HCT116 (cell line): ENCODE results near the gene CDC42BPB. TPM values are rescaled to one million over a fixed set of nuclear protein-coding genes. Genes with fewer than 3 reads are reported as not detected.

Experiments
- ATAC-seq: fragments of 200-7000 bp; cut with Tn5 transposase; 2 replicates; pipeline ENCODE4 v1.9.1; 2020; ENCODE audit warnings: mild to moderate bottlenecking, moderate library complexity
- BruUV-seq: library from RNA; stranded (reverse); fragments of 400-500 nt; replicated peaks from 2 replicates; lab custom pipeline; 2021; lab: Mats Ljungman, UMichigan
- CTCF ChIA-PET: fragments of 300-600 bp; sonication (Branson Sonifier 250); formaldehyde crosslinking; loops from one replicate; lab custom pipeline; 2021; ENCODE audit warnings: antibody characterized with exemption; lab: Charles Lee
- POLR2A ChIA-PET: fragments of 300-600, 350-600 bp; sonication (Branson Sonifier 250); formaldehyde crosslinking; loops from one replicate; lab custom pipeline; 2021; ENCODE audit warnings: antibody characterized with exemption; lab: Charles Lee
- RAD21 ChIA-PET, 2 experiments: fragments of 300-600 bp; sonication (Branson Sonifier 250); formaldehyde crosslinking; loops; one replicate each; lab custom pipeline; 2023; ENCODE audit warnings: low total read pairs in 2 of 2; ENCODE audit not compliant: uncharacterized antibody in 2 of 2, unreplicated experiment in 2 of 2, low non-redundant PET in 1 of 2; lab: Charles Lee
- DNase-seq: peaks from one replicate; pipeline ENCODE4 v3.0.0-alpha.2; 2010; ENCODE audit warnings: low read depth, low spot score
- H2AFZ ChIP-seq: fragments of 200-600 bp; shearing (Covaris generic), sonication (generic); 2 replicates; pipeline ENCODE4 v1.6.1; 2017; ENCODE audit warnings: low read depth, mixed run types, mixed read lengths, antibody characterized with exemption, low read length; ENCODE audit not compliant: poor library complexity, severe bottlenecking
- H3K27ac ChIP-seq: 2 replicates; pipeline ENCODE4 v1.5.1; 2012; ENCODE audit warnings: low read depth, low read length
- H3K27me3 ChIP-seq: fragments of 200-600 bp; sonication (generic); 2 replicates; pipeline ENCODE4 v1.6.1; 2016; ENCODE audit warnings: mixed run types, low read length, mixed read lengths; ENCODE audit not compliant: insufficient read depth
- H3K36me3 ChIP-seq, 2 experiments: fragments of 200-500 bp in 1 of 2; fragments of 200-600 bp in 1 of 2; sonication (Bioruptor generic) in 1 of 2; sonication (generic) in 1 of 2; 2 replicates each; pipeline versions ENCODE4 v1.5.1 to v1.6.1; 2014 to 2016; ENCODE audit warnings: low read length in 2 of 2, inconsistent platforms in 1 of 2, mixed read lengths in 1 of 2, mixed run types in 1 of 2; ENCODE audit not compliant: insufficient read depth in 2 of 2, control insufficient read depth in 1 of 2
- H3K4me1 ChIP-seq, 2 experiments: fragments of 200-600 bp in 1 of 2; sonication (generic) in 1 of 2; 2 replicates each; pipeline versions ENCODE4 v1.5.1 to v1.6.1; 2012 to 2017; ENCODE audit warnings: low read length in 2 of 2, inconsistent platforms in 1 of 2, mild to moderate bottlenecking in 1 of 2, mixed read lengths in 1 of 2, mixed run types in 1 of 2, moderate library complexity in 1 of 2; ENCODE audit not compliant: insufficient read depth in 2 of 2, control insufficient read depth in 1 of 2
- H3K4me2 ChIP-seq: fragments of 200-600 bp; sonication (generic); 2 replicates; pipeline ENCODE4 v1.6.1; 2017; ENCODE audit warnings: mixed run types, low read length, mixed read lengths
- H3K4me3 ChIP-seq, 2 experiments: fragments of 200-600 bp in 1 of 2; sonication (generic) in 1 of 2; replicated peaks in 1 of 2; 2 replicates each; pipeline ENCODE4 v1.5.1; 2011 to 2016; ENCODE audit warnings: low read length in 2 of 2, control low read depth in 1 of 2, low read depth in 1 of 2, mild to moderate bottlenecking in 1 of 2, mixed read lengths in 1 of 2, mixed run types in 1 of 2
- H3K79me2 ChIP-seq: fragments of 200-600 bp; sonication (generic); 2 replicates; pipeline ENCODE4 v1.6.1; 2017; ENCODE audit warnings: mild to moderate bottlenecking, mixed run types, low read length, moderate library complexity, mixed read lengths; ENCODE audit not compliant: insufficient read depth
- H3K9ac ChIP-seq: fragments of 200-600 bp; sonication (generic); 2 replicates; pipeline ENCODE4 v1.6.1; 2016; ENCODE audit warnings: low read length, mixed read lengths
- H3K9me2 ChIP-seq: fragments of 200-600 bp; sonication (generic), shearing (Covaris generic); 2 replicates; pipeline ENCODE4 v1.6.1; 2017; ENCODE audit warnings: mixed run types, mild to moderate bottlenecking, moderate library complexity; ENCODE audit not compliant: insufficient read depth
- H3K9me3 ChIP-seq, 2 experiments: fragments of 200-500 bp in 1 of 2; fragments of 200-600 bp in 1 of 2; sonication (Bioruptor generic) in 1 of 2; sonication (generic) in 1 of 2; 2 replicates each; pipeline ENCODE4 v1.6.1; 2014 to 2017; ENCODE audit warnings: low read length in 2 of 2, mixed read lengths in 2 of 2, inconsistent platforms in 1 of 2, low read depth in 1 of 2, mild to moderate bottlenecking in 1 of 2, mixed run types in 1 of 2, moderate library complexity in 1 of 2; ENCODE audit not compliant: control insufficient read depth in 1 of 2, insufficient read depth in 1 of 2
- H4K20me1 ChIP-seq: fragments of 200-600 bp; sonication (generic), shearing (Covaris generic); 2 replicates; pipeline ENCODE4 v1.6.1; 2017; ENCODE audit warnings: mixed run types, mild to moderate bottlenecking, moderate library complexity; ENCODE audit not compliant: insufficient read depth
- CBX3 ChIP-seq: IDR thresholded peaks from 2 replicates; pipeline ENCODE4 v1.6.1; 2012; ENCODE audit warnings: low read depth
- CEBPB ChIP-seq: IDR thresholded peaks from 2 replicates; pipeline ENCODE4 v1.6.1; 2012; ENCODE audit warnings: low read depth
- EGR1 ChIP-seq: IDR thresholded peaks from 2 replicates; pipeline ENCODE4 v1.6.1; 2012; ENCODE audit warnings: low read depth
- ELF1 ChIP-seq: IDR thresholded peaks from 2 replicates; pipeline ENCODE4 v1.6.1; 2012; ENCODE audit warnings: low read depth, borderline replicate concordance
- EZH2phosphoT487 ChIP-seq: fragments of 200-600 bp; IDR thresholded peaks from 2 replicates; pipeline ENCODE4 v1.6.1; 2018; ENCODE audit warnings: antibody characterized with exemption, borderline replicate concordance
- FOSL1 ChIP-seq: IDR thresholded peaks from 2 replicates; pipeline ENCODE4 v1.6.1; 2012; ENCODE audit warnings: low read depth
- JUND ChIP-seq: IDR thresholded peaks from 2 replicates; pipeline ENCODE4 v1.6.1; 2012
- MAX ChIP-seq: IDR thresholded peaks from 2 replicates; pipeline ENCODE4 v1.6.1; 2012
- POLR2A ChIP-seq: IDR thresholded peaks from 2 replicates; pipeline ENCODE4 v1.7.0; 2011; ENCODE audit warnings: borderline replicate concordance; ENCODE audit not compliant: insufficient read depth, insufficient read length; ENCODE audit errors: extremely low read depth
- POLR2AphosphoS5 ChIP-seq: IDR thresholded peaks from 2 replicates; pipeline ENCODE4 v1.6.1; 2011; ENCODE audit warnings: mild to moderate bottlenecking, low read depth, low read length, moderate library complexity
- RAD21 ChIP-seq: IDR thresholded peaks from 2 replicates; pipeline ENCODE4 v1.6.1; 2012; ENCODE audit warnings: low read depth, mild to moderate bottlenecking
- SIN3A ChIP-seq: IDR thresholded peaks from 2 replicates; pipeline ENCODE4 v1.6.1; 2012; ENCODE audit warnings: low read depth
- SP1 ChIP-seq: IDR thresholded peaks from 2 replicates; pipeline ENCODE4 v1.6.1; 2012; ENCODE audit warnings: low read depth
- SRF ChIP-seq: IDR thresholded peaks from 2 replicates; pipeline ENCODE4 v1.6.1; 2012; ENCODE audit warnings: low read depth
- YY1 ChIP-seq: IDR thresholded peaks from 2 replicates; pipeline ENCODE4 v1.6.1; 2011; ENCODE audit warnings: low read length, low read depth, moderate library complexity, mild to moderate bottlenecking; ENCODE audit not compliant: insufficient replicate concordance; ENCODE audit errors: extremely low read depth
- ZNF274 ChIP-seq: fragments of 200-500 bp; sonication (Bioruptor generic); IDR thresholded peaks from 2 replicates; pipeline ENCODE4 v1.6.1; 2014; ENCODE audit warnings: mild to moderate bottlenecking, low read depth, low read length, inconsistent platforms
- intact Hi-C: fragments of 100-400 bp; cut with micrococcal nuclease; formaldehyde crosslinking; loops from 2 replicates; pipeline ENCODE4 v1.10.0; 2022
- total RNA-seq: library from RNA; stranded (reverse); gene quantifications from one replicate; pipeline ENCODE4 v1.2.1, GENCODE V29; 2021; ENCODE audit not compliant: unreplicated experiment
- TF ChIP-seq, protein P1 (sequence below): IDR thresholded peaks from 2 replicates; pipeline ENCODE4 v1.6.1; 2012
- TF ChIP-seq, protein P2 (sequence below), 3 experiments: fragments of 200-600 bp in 1 of 3; sonication (generic) in 1 of 3; IDR thresholded peaks in 2 of 3; conservative IDR thresholded peaks in 1 of 3; 2 replicates each; pipeline ENCODE4 v1.5.1; 2012 to 2017; ENCODE audit warnings: low read depth in 2 of 3, low read length in 2 of 3, antibody characterized with exemption in 1 of 3, borderline replicate concordance in 1 of 3, control low read depth in 1 of 3, mild to moderate bottlenecking in 1 of 3, mixed read lengths in 1 of 3, mixed run types in 1 of 3, moderate library complexity in 1 of 3; ENCODE audit not compliant: insufficient read depth in 1 of 3

CDC42BPB gene
- total RNA-seq, 1 experiment from 2014 or later = 85.6 TPM

DNA sequence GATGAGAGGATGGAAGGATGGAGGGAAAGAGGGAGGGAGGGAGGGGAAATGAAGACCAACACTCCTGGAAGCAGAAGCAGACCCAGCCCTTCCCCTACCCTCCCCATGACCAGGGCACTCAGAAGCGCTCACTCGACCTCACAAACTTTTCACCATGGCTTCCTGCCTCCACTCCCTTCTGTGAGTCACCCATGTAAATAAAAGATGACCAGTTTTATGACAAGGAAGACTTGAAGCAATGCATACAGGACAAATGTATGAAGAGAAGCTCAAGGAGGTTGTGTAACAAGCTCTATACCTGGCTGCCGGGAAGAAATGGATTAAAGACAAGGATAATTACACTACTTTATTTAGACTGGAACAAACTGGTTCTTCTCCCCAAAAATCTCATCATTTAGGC is 63.8 kb downstream of the CDC42BPB start:
- Histone ChIP-seq H3K9me2 (no peaks in the 10 kb centered on the region), H3K9me3 (peaks cover 0 to 1% of the 10 kb centered on the region in 2 experiments; a peak in 1 of 4 replicates), H3K9ac (peak overlapping the region; percentile 34)
- intact Hi-C loops = no loop called here
- peak; percentile 79 for TF ChIP-seq FOSL1
- TF ChIP-seq RAD21 = no peak
- TF ChIP-seq JUND = peak; percentile 75
- TF ChIP-seq CEBPB = peak; percentile 86
- peak; percentile 54 for TF ChIP-seq YY1
- TF ChIP-seq SP1 = peak; percentile 57; the same call in 1 of the 2 replicates
- TF ChIP-seq, all 23 proteins: peak for 5
- Histone ChIP-seq H3K79me2 (peaks cover 15% of the 10 kb centered on the region; the same call in 1 of the 2 replicates), H3K4me2 (peak overlapping the region; percentile 71), H3K27me3 (no peaks in the 10 kb centered on the region), H2AFZ (no peak overlapping the region), H3K4me1 (peaks cover 11 to 24% of the 10 kb centered on the region in 2 experiments), H3K36me3 (peaks cover 8 to 26% of the 10 kb centered on the region in 2 experiments), H4K20me1 (no peaks in the 10 kb centered on the region), H3K4me3 (peak overlapping the region in 1 of 2 experiments; percentile 15; a peak in 1 of 4 replicates), H3K27ac (peak overlapping the region; percentile 40; the same call in 1 of the 2 replicates)
- peak; percentile 57 for DNase-seq
- ChIA-PET RAD21 (no interaction called here), CTCF (no interaction called here), POLR2A (no interaction called here)
- no TSS peak for BruUV-seq
- ATAC-seq = peak; percentile 91

GRCh38 chr14:102991376-102991775 is 66.0 kb downstream of the CDC42BPB start:
- DNase-seq (no peak), ATAC-seq (no peak)
- Histone ChIP-seq H3K9ac (no peak overlapping the region), H2AFZ (no peak overlapping the region), H3K27me3 (no peaks in the 10 kb centered on the region), H3K4me3 (no peak overlapping the region), H3K27ac (no peak overlapping the region), H3K4me1 (peaks cover 11 to 30% of the 10 kb centered on the region in 2 experiments), H3K9me2 (no peaks in the 10 kb centered on the region), H3K36me3 (peaks cover 2 to 30% of the 10 kb centered on the region in 2 experiments; a peak in 2 of 4 replicates), H3K9me3 (peaks cover 4 to 9% of the 10 kb centered on the region in 2 experiments; a peak in 2 of 4 replicates), H3K79me2 (peaks cover 26% of the 10 kb centered on the region; the same call in 1 of the 2 replicates), H4K20me1 (no peaks in the 10 kb centered on the region), H3K4me2 (no peak overlapping the region)
- no TSS peak for BruUV-seq
- ChIA-PET POLR2A (no interaction called here), RAD21 (no interaction called here), CTCF (no interaction called here)
- intact Hi-C loops = no loop called here
- TF ChIP-seq CEBPB (no peak), FOSL1 (no peak), POLR2A (no peak), SRF (no peak), SP1 (no peak), EGR1 (no peak), ELF1 (no peak), CBX3 (no peak), RAD21 (no peak), SIN3A (no peak), POLR2AphosphoS5 (no peak), ZNF274 (no peak), MAX (no peak), EZH2phosphoT487 (no peak)
- TF ChIP-seq, protein P1, sequence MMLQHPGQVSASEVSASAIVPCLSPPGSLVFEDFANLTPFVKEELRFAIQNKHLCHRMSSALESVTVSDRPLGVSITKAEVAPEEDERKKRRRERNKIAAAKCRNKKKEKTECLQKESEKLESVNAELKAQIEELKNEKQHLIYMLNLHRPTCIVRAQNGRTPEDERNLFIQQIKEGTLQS = no peak
- TF ChIP-seq, protein P2, sequence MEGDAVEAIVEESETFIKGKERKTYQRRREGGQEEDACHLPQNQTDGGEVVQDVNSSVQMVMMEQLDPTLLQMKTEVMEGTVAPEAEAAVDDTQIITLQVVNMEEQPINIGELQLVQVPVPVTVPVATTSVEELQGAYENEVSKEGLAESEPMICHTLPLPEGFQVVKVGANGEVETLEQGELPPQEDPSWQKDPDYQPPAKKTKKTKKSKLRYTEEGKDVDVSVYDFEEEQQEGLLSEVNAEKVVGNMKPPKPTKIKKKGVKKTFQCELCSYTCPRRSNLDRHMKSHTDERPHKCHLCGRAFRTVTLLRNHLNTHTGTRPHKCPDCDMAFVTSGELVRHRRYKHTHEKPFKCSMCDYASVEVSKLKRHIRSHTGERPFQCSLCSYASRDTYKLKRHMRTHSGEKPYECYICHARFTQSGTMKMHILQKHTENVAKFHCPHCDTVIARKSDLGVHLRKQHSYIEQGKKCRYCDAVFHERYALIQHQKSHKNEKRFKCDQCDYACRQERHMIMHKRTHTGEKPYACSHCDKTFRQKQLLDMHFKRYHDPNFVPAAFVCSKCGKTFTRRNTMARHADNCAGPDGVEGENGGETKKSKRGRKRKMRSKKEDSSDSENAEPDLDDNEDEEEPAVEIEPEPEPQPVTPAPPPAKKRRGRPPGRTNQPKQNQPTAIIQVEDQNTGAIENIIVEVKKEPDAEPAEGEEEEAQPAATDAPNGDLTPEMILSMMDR (IDR thresholded peaks at IDR 0.05 in 2 of 3, conservative IDR thresholded peaks at IDR 0.05 in 1 of 3; ENCODE audit: borderline replicate concordance in 1 of 3, insufficient read depth in 1 of 3, low read depth in 2 of 3, low read length in 2 of 3) = no peak
